Smooth muscle cell (in vitro differentiated cells): ENCODE measurements around the gene SMARCD1. TPM values are rescaled to one million over a fixed set of nuclear protein-coding genes. Genes with fewer than 3 reads are reported as not detected.
A peak's percentile ranks its signal among the peaks of the same experiment; 100 is the strongest.

ENCODE experiments used
- DNase-seq: peaks from one replicate; lab custom pipeline; 2025; ENCODE audit not compliant: unreplicated experiment; lab: John Stamatoyannopoulos, UW
- H2AFZ ChIP-seq: fragments of 200-600 bp; sonication (generic); 2 replicates; pipeline ENCODE4 v1.6.0; 2016; ENCODE audit warnings: antibody characterized with exemption, low read depth, mild to moderate bottlenecking
- H3F3A ChIP-seq: fragments of 200-600 bp; sonication (generic); 2 replicates; pipeline ENCODE4 v1.6.0; 2017; ENCODE audit warnings: antibody characterized with exemption, low read depth
- H3K27ac ChIP-seq: fragments of 200-600 bp; sonication (generic); 2 replicates; pipeline ENCODE4 v1.5.1; 2016; ENCODE audit warnings: low read depth, mild to moderate bottlenecking
- H3K27me3 ChIP-seq: fragments of 200-600 bp; sonication (generic); 2 replicates; pipeline ENCODE4 v1.6.1; 2016; ENCODE audit warnings: low read depth, mild to moderate bottlenecking
- H3K36me3 ChIP-seq: fragments of 200-600 bp; sonication (generic); 2 replicates; pipeline ENCODE4 v1.5.1; 2016; ENCODE audit warnings: low read depth
- H3K4me1 ChIP-seq: fragments of 200-600 bp; sonication (generic); 2 replicates; pipeline ENCODE4 v1.5.1; 2016; ENCODE audit warnings: low read depth
- H3K4me2 ChIP-seq: fragments of 200-600 bp; sonication (generic); 2 replicates; pipeline ENCODE4 v1.6.0; 2016; ENCODE audit warnings: mild to moderate bottlenecking
- H3K4me3 ChIP-seq: fragments of 200-600 bp; sonication (generic); 2 replicates; pipeline ENCODE4 v1.5.1; 2016; ENCODE audit warnings: mild to moderate bottlenecking
- H3K79me2 ChIP-seq: fragments of 200-600 bp; sonication (generic); 2 replicates; pipeline ENCODE4 v1.6.0; 2016; ENCODE audit warnings: low read depth, mild to moderate bottlenecking
- H3K9ac ChIP-seq: fragments of 200-600 bp; sonication (generic); 2 replicates; pipeline ENCODE4 v1.6.0; 2016; ENCODE audit warnings: low read depth
- H3K9me3 ChIP-seq: fragments of 200-600 bp; sonication (generic); replicated peaks from 2 replicates; pipeline ENCODE4 v1.5.1; 2016; ENCODE audit warnings: low read depth
- H4K20me1 ChIP-seq: fragments of 200-600 bp; sonication (generic); 2 replicates; pipeline ENCODE4 v1.6.0; 2016; ENCODE audit warnings: low read depth
- CTCF ChIP-seq: fragments of 200-600 bp; sonication (generic); IDR thresholded peaks from 2 replicates; pipeline ENCODE4 v1.5.1; 2017; ENCODE audit warnings: borderline replicate concordance, mild to moderate bottlenecking, antibody characterized with exemption; ENCODE audit not compliant: insufficient read depth, poor library complexity, severe bottlenecking
- WGBS: methylation state at CpG from one replicate; pipeline ENCODE4 v1.1.7; 2016; ENCODE audit warnings: low lambda C conversion rate; 5-methylcytosine and 5-hydroxymethylcytosine counted together
- polyA plus RNA-seq: library from polyadenylated mRNA; unstranded; fragments of >200 nt; fragmentation: Nextera tagmentation; extraction: Ambion mirVana; gene quantifications from 2 replicates; pipeline ENCODE4 v1.2.1, GENCODE V29; 2016
- total RNA-seq: library from RNA; depleted of rRNA; stranded (reverse); fragments of >200 nt; gene quantifications from 2 replicates; pipeline ENCODE4 v1.2.3, GENCODE V29; 2014

The SMARCD1 gene
- total and polyA plus RNA-seq, 2 experiments from 2014 or later = 24.1 to 39.6 TPM

- WGBS = 96% methylated on average over 4 of the region's 4 CpGs
- H3K9ac ChIP-seq = no peak overlapping the region
- no peak overlapping the region for H3K4me2 ChIP-seq
- H3K4me1 ChIP-seq = no peaks in the 10 kb centered on the region
- peaks cover 23% of the 10 kb centered on the region for H4K20me1 ChIP-seq
- TF ChIP-seq CTCF = no peak
- no peak overlapping the region for H3K4me3 ChIP-seq
- no peaks in the 10 kb centered on the region for H3K9me3 ChIP-seq
- H3K27me3 ChIP-seq = no peaks in the 10 kb centered on the region
- H3K79me2 ChIP-seq = no peaks in the 10 kb centered on the region
- DNase-seq = no peak
- no peak overlapping the region for H2AFZ ChIP-seq
- peaks cover 10% of the 10 kb centered on the region for H3K36me3 ChIP-seq
- no peak overlapping the region for H3K27ac ChIP-seq
- H3F3A ChIP-seq = peaks cover 9% of the 10 kb centered on the region
These were observed 44.1 kb downstream of the SMARCD1 start for GRCh38 chr12:50129290-50129689.

DNA sequence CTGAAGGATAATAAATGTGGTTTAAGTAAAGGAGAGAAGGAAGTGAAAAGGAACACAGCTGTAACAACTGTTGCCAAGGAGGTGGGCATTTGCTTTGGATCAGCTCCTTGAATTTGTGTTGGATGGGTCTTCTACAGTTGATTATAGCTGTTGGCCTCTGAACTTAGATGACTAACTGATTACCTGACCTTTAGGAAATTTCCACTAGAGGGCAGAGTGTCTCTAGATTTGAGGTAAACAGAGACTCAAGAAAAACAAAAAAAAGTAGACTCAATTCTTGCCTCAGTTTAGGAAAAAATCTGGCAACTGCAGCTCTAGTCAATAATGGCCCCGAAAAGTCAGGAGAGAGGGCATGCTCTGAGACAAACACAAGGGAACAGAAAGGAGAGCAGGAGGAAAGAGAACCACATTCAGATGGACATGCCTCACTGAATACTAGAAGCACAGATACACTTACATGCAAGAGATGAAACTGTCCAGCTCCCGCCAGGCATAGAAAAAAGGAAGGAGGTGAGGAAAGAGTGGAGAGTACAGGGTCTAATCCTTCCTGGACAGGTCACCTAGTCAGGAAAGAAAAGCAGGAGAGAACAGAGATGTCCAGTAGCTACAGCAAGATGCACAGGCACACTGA, 47.5 kb downstream of the SMARCD1 start:
- Histone ChIP-seq H2AFZ (no peak overlapping the region), H3F3A (peaks cover 12% of the 10 kb centered on the region), H3K36me3 (peaks cover 13% of the 10 kb centered on the region), H3K9ac (no peak overlapping the region), H3K4me2 (no peak overlapping the region), H3K4me1 (no peaks in the 10 kb centered on the region), H3K27me3 (no peaks in the 10 kb centered on the region), H3K4me3 (no peak overlapping the region), H3K79me2 (no peaks in the 10 kb centered on the region), H3K27ac (no peak overlapping the region), H3K9me3 (no peaks in the 10 kb centered on the region), H4K20me1 (peaks cover 23% of the 10 kb centered on the region)
- TF ChIP-seq CTCF = peak; percentile 53
- DNase-seq = no peak
- 87% methylated on average over 2 of the region's 2 CpGs for WGBS

- Histone ChIP-seq H3F3A (no peaks in the 10 kb centered on the region), H3K4me3 (no peak overlapping the region), H3K27ac (no peak overlapping the region), H4K20me1 (peaks cover 67% of the 10 kb centered on the region), H2AFZ (no peak overlapping the region), H3K36me3 (peaks cover 4% of the 10 kb centered on the region), H3K4me2 (no peak overlapping the region), H3K27me3 (no peaks in the 10 kb centered on the region), H3K9ac (no peak overlapping the region), H3K9me3 (no peaks in the 10 kb centered on the region), H3K4me1 (no peaks in the 10 kb centered on the region), H3K79me2 (peaks cover 43% of the 10 kb centered on the region)
- WGBS = 96% methylated on average over 8 of the region's 8 CpGs
- no peak for DNase-seq
- TF ChIP-seq CTCF = no peak
These were observed 57.9 kb downstream of the SMARCD1 start for GRCh38 chr12:50142993-50143392.

GRCh38 chr12:50145439-50145838, 60.3 kb downstream of the SMARCD1 start:
- Histone ChIP-seq H3K27ac (no peak overlapping the region), H3F3A (no peaks in the 10 kb centered on the region), H3K36me3 (no peaks in the 10 kb centered on the region), H2AFZ (no peak overlapping the region), H3K9me3 (no peaks in the 10 kb centered on the region), H3K4me1 (no peaks in the 10 kb centered on the region), H3K9ac (no peak overlapping the region), H4K20me1 (peaks cover 90% of the 10 kb centered on the region), H3K27me3 (no peaks in the 10 kb centered on the region), H3K4me3 (no peak overlapping the region), H3K4me2 (no peak overlapping the region), H3K79me2 (peaks cover 67% of the 10 kb centered on the region)
- TF ChIP-seq CTCF = no peak
- DNase-seq = no peak
- WGBS = 100% methylated on average over 2 of the region's 2 CpGs
